GM18909 (cell line): Measurements from ENCODE around the gene PTGER1.
A peak's percentile ranks its signal among the peaks of the same experiment; 100 is the strongest.

ENCODE experiments used
- ATAC-seq: cut with Tn5 transposase; IDR thresholded peaks from one replicate; pipeline ENCODE4 v1.9.1; 2021; ENCODE audit warnings: mild to moderate bottlenecking; ENCODE audit not compliant: unreplicated experiment, poor library complexity

The PTGER1 gene

GRCh38 chr19:14503285-14503684 is 28.1 kb upstream of the PTGER1 start:
- no peak for ATAC-seq

- ATAC-seq, result no peak
Observed at GRCh38 chr19:14502334-14503092, 27.4 kb upstream of the PTGER1 start.

- no peak for ATAC-seq
Observed at GRCh38 chr19:14497228-14497921, 22.2 kb upstream of the PTGER1 start.

GRCh38 chr19:14496834-14497227 is 21.7 kb upstream of the PTGER1 start:
- ATAC-seq, result no peak

- ATAC-seq, result peak; percentile 72
Observed at GRCh38 chr19:14496029-14496833, 21.1 kb upstream of the PTGER1 start, which contains the start of gene GIPC1. TSS of gene GIPC1 (minus strand) at chr19:14496127. CDS start at chr19:14482976, 13,151 bp downstream.

GRCh38 chr19:14495672-14496028 is 20.5 kb upstream of the PTGER1 start:
- ATAC-seq, result no peak

GRCh38 chr19:14494910-14495671 is 19.9 kb upstream of the PTGER1 start:
- ATAC-seq, result no peak

GRCh38 chr19:14494411-14494810 is 19.3 kb upstream of the PTGER1 start:
- no peak for ATAC-seq

GRCh38 chr19:14492756-14493337 is 17.7 kb upstream of the PTGER1 start:
- ATAC-seq, result no peak

GRCh38 chr19:14487370-14488125 is 12.4 kb upstream of the PTGER1 start:
- no peak for ATAC-seq

- no peak for ATAC-seq
Observed at GRCh38 chr19:14482172-14482941, 7.2 kb upstream of the PTGER1 start.

GRCh38 chr19:14480700-14481079 is 5.5 kb upstream of the PTGER1 start:
- no peak for ATAC-seq

- no peak for ATAC-seq
Observed at GRCh38 chr19:14479975-14480699, 5.0 kb upstream of the PTGER1 start.

- ATAC-seq, result no peak
Observed at GRCh38 chr19:14479309-14479974, 4.3 kb upstream of the PTGER1 start.

- ATAC-seq, result no peak
Observed at GRCh38 chr19:14478113-14478545, 3.0 kb upstream of the PTGER1 start.

GRCh38 chr19:14477418-14478112 is 2.4 kb upstream of the PTGER1 start:
- ATAC-seq, result no peak
